ENCODE results near the gene PPP2R5C.
A peak's percentile ranks its signal among the peaks of the same experiment; 100 is the strongest.

PPP2R5C gene

DNA sequence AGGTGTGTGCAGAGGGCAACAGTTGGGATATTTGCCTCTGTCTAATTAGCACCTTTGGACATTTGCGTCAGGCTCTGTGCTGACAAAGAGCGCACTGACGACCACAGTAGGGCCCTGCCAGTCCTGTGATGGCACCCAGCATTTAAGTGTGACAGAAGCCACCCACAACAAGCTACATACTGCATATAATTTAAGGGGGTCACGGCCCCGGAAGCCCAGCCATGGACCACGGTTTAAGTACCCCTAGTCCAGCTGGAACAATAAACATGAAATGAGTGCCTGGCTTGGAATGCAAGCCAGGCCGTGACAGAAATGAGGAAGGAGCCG, 186.0 kb downstream of the PPP2R5C start:
- H3K27me3 ChIP-seq, result peaks cover 0 to 22% (median 15%) of the 10 kb centered on the region in 11 experiments; a peak in 8 of 22 replicates
- H3K27ac ChIP-seq, result peak overlapping the region; percentile 78 to 100 (median 95)
- H3K4me2 ChIP-seq, result peak overlapping the region; percentile 77 to 99 (median 90)
- no peak for TF ChIP-seq Cebpa-rat (IDR thresholded peaks at IDR 0.05)
- H4K20me1 ChIP-seq, result peaks cover 0 to 4% (median 0%) of the 10 kb centered on the region in 11 experiments; a peak in 2 of 22 replicates
- peaks cover 23 to 34% (median 27%) of the 10 kb centered on the region in 10 experiments for H3K4me1 ChIP-seq
- H3K9me3 ChIP-seq (replicated peaks in 1 of 11), result no peaks in the 10 kb centered on the region
- H3K9ac ChIP-seq, result peak overlapping the region; percentile 81 to 100 (median 94)
- H3K36me3 ChIP-seq, result no peaks in the 10 kb centered on the region
- H3K4me3 ChIP-seq, result peak overlapping the region; percentile 67 to 95 (median 78)

DNA sequence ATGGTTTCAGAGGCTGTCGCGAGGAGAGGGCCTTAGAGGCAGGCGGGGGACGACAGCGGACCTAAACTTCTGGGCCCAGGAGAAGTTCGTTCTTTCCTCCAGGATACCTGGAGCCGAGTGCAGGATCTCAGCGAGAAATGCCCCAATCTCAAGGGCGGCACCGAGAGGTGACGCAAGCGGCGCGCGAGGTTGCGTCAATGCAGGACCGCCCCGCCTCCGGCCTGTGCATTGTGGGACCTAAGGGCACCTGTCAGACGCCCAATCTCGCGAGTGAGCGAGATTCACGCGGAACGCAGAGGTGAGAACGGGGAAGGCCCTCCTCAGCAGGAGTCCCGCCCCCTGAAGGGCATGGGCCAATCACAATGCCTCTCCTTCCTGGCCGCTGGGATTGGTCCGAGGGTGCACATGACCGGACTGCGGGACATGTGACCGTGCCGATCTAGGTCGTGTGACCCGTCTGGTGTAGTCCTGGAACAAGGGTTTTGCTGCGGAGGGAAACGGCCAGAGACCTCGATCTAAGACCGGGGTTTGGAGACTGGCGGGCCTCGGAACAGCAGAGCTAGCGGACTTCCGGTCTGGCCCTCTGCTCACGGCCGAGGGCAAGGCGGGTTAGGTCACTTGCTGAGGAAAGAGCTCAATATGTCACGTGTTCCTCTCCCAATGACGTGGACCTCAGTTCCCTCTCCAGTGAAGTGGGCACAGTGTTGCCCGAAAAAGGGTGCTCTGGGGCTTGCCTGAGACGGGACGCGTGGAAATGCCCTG, 186.6 kb downstream of the PPP2R5C start:
- peak overlapping the region; percentile 92 to 100 (median 99) for H3K4me2 ChIP-seq
- no peaks in the 10 kb centered on the region for H3K9me3 ChIP-seq (replicated peaks in 1 of 11)
- no peaks in the 10 kb centered on the region for H3K36me3 ChIP-seq
- peak overlapping the region; percentile 67 to 95 (median 78) for H3K4me3 ChIP-seq
- H4K20me1 ChIP-seq, result peaks cover 0 to 8% (median 0%) of the 10 kb centered on the region in 11 experiments; a peak in 2 of 22 replicates
- peaks cover 0 to 22% (median 15%) of the 10 kb centered on the region in 11 experiments; a peak in 8 of 22 replicates for H3K27me3 ChIP-seq
- peak in 10 of 11 experiments; percentile 43 to 96 (median 85); a peak in 16 of 22 replicates for TF ChIP-seq Cebpa-rat (IDR thresholded peaks at IDR 0.05)
- H3K27ac ChIP-seq, result peak overlapping the region; percentile 78 to 100 (median 95)
- peaks cover 23 to 34% (median 27%) of the 10 kb centered on the region in 10 experiments for H3K4me1 ChIP-seq
- peak overlapping the region; percentile 81 to 100 (median 94) for H3K9ac ChIP-seq

DNA sequence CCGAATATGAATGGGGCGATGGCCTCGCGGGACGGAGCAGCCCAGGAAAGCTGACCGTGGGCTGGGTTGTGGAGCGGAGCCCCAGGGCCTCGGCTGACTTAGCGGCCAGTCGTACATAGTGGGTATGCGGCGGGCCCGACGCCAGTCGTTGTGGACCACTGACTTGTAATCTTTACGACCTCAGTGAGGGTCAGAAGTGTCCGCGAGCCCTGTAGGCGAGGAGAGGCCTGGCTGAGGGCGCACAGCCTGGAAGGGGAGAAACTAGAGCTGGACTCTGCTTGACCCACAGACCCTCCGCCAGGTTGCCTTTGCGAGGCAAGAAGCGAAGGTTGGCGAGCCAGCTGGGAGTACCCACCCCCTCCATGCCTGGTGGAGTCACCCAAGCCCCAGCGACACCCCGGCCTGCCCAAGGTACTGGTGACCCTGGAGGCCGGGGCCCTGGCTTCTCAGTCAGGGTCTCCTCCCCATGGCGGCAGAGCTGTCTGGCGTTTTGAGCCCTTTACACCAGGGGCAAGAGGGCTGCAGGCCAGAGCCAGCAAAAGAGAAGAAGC, 187.2 kb downstream of the PPP2R5C start:
- Histone ChIP-seq H3K36me3 (no peaks in the 10 kb centered on the region), H3K27ac (peak overlapping the region; percentile 78 to 100 (median 95)), H3K27me3 (peaks cover 0 to 22% (median 15%) of the 10 kb centered on the region in 11 experiments; a peak in 8 of 22 replicates), H3K9me3 (replicated peaks in 1 of 11) (no peaks in the 10 kb centered on the region), H3K4me1 (peaks cover 23 to 34% (median 27%) of the 10 kb centered on the region in 10 experiments), H3K4me3 (peak overlapping the region; percentile 67 to 95 (median 78)), H4K20me1 (peaks cover 0 to 10% (median 0%) of the 10 kb centered on the region in 11 experiments; a peak in 2 of 22 replicates), H3K4me2 (peak overlapping the region; percentile 92 to 100 (median 99)), H3K9ac (peak overlapping the region; percentile 81 to 100 (median 94))
- TF ChIP-seq Cebpa-rat (IDR thresholded peaks at IDR 0.05), result no peak

DNA sequence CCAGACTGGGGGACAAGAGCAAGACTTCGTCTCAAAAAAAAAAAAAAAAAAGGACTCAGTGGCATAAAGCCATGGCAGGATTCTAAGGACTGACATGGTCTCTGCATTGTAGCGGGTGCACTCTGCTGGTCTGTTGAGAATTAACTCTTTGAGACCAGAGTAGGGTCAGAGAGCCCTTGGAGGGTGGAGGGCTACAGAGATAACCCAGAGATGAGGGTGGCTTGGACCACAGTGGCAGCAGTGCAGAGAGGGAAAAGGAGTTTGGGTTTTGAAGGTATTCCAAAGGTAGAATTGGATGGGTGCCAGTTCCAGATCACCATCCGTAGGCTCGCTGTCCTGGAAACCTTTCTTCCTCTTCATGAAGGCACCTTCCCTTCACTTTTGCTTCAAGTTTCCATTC, 188.6 kb downstream of the PPP2R5C start:
- Histone ChIP-seq H3K27ac (no peak overlapping the region; a peak in 1 of 22 replicates), H3K9ac (peak overlapping the region in 8 of 11 experiments; percentile 1 to 100 (median 38); a peak in 9 of 22 replicates), H3K27me3 (peaks cover 0 to 13% (median 9%) of the 10 kb centered on the region in 11 experiments; a peak in 8 of 22 replicates), H3K36me3 (no peaks in the 10 kb centered on the region), H4K20me1 (peaks cover 0 to 10% (median 0%) of the 10 kb centered on the region in 11 experiments; a peak in 2 of 22 replicates), H3K4me2 (peak overlapping the region; percentile 92 to 100 (median 99); a peak in 16 of 22 replicates), H3K4me1 (peaks cover 23 to 34% (median 27%) of the 10 kb centered on the region in 10 experiments), H3K9me3 (replicated peaks in 1 of 11) (no peaks in the 10 kb centered on the region), H3K4me3 (peak overlapping the region in 3 of 10 experiments; percentile 77 to 95 (median 77); a peak in 3 of 20 replicates)
- no peak for TF ChIP-seq Cebpa-rat (IDR thresholded peaks at IDR 0.05)

DNA sequence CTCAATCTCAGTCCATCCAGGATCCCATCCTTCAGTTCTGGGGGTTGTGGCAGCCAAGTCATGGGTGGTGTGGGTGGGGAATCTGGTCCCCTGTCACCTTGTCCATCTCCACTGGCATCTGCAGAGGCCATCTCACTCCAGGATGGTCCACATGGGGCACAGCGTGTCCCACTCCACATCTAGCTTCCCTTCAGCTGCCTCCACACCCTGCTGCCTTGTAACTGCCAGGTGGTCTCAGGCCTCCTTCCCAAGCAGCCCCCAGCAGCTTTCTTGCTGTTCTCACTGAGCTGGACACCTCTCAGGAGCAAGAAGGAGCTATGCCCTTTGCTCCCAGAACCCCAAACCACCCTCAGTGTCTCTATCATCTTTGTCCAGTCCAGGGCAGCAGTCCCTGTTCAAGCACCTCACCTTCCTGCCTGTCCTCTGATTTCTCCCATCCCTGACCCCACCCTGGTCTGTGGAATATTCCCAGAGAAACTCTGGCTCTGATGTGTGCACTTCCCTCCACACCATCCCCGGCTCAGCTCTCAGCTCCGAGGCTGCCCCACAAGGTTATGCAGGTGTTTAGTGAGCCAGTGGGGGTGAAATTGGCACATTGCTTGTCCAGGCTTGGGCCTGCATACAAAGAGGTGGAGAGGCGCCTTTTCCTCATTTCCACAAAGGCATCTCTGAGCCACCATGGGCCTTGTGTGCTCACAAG, 189.2 kb downstream of the PPP2R5C start:
- Histone ChIP-seq H4K20me1 (peaks cover 0 to 12% (median 0%) of the 10 kb centered on the region in 11 experiments; a peak in 2 of 22 replicates), H3K36me3 (0 out of 22 replicates have a peak, but pooled peaks cover 0 to under 1% (median 0%) of the 10 kb centered on the region in 11 experiments), H3K9me3 (replicated peaks in 1 of 11) (no peaks in the 10 kb centered on the region), H3K27ac (no peak overlapping the region; a peak in 1 of 22 replicates), H3K27me3 (peaks cover 0 to 7% (median 3%) of the 10 kb centered on the region in 11 experiments; a peak in 7 of 22 replicates), H3K9ac (peak overlapping the region in 8 of 11 experiments; percentile 1 to 100 (median 38); a peak in 9 of 22 replicates), H3K4me1 (peaks cover 23 to 34% (median 27%) of the 10 kb centered on the region in 10 experiments), H3K4me2 (peak overlapping the region in 5 of 11 experiments; percentile 96 to 99 (median 98); a peak in 6 of 22 replicates), H3K4me3 (no peak overlapping the region)
- no peak for TF ChIP-seq Cebpa-rat (IDR thresholded peaks at IDR 0.05)

DNA sequence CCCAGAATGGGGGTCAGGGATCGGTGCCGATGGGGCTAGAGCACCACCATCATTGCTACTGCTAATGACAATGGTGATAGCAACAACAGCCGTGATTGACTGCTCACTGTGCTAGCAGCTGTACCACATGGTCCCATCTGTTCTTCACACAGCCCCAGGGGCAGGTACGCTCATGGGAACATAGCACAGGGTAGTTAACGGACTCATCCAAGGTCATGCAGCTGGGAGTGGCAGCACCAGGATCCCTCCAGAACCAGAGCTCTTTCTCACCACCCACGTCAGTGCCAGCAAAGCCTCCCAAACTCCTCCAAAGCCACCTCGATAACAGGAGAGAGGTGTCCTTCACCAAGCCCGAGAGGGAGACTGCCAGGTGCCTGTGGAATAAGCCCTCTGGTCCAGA, 191.6 kb downstream of the PPP2R5C start:
- H3K4me3 ChIP-seq, result no peak overlapping the region
- H3K4me2 ChIP-seq, result no peak overlapping the region
- H3K27me3 ChIP-seq, result no peaks in the 10 kb centered on the region
- peak overlapping the region in 3 of 11 experiments; percentile 6 to 15 (median 10); a peak in 2 of 22 replicates for H3K9ac ChIP-seq
- H3K27ac ChIP-seq, result no peak overlapping the region
- no peak for TF ChIP-seq Cebpa-rat (IDR thresholded peaks at IDR 0.05)
- H3K4me1 ChIP-seq, result peaks cover 15 to 27% (median 18%) of the 10 kb centered on the region in 10 experiments
- peaks cover 0 to 12% (median 0%) of the 10 kb centered on the region in 11 experiments; a peak in 1 of 22 replicates for H3K36me3 ChIP-seq
- no peaks in the 10 kb centered on the region for H3K9me3 ChIP-seq (replicated peaks in 1 of 11)
- peaks cover 0 to 17% (median 0%) of the 10 kb centered on the region in 11 experiments; a peak in 2 of 22 replicates for H4K20me1 ChIP-seq

DNA sequence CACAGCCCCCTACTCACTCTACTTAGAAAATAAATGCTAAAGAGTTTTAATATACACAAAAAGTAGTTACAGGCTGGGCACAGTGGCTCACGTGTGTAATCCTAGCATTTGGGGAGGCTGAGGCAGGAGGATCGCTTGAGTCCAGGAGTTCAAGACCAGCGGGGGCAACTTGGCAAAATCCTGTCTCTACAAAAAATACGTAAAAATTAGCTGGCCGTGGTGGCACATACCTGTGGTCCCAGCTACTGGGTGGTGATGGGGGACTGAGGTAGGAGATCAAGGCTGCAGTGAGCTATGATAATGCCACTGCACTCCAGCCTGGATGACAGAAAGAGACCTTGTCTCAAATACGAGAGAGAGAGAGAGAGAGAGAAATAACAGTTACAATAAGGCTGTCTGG, 193.0 kb downstream of the PPP2R5C start:
- Histone ChIP-seq H3K4me1 (peaks cover 5 to 20% (median 7%) of the 10 kb centered on the region in 10 experiments; a peak in 19 of 20 replicates), H3K9me3 (replicated peaks in 1 of 11) (no peaks in the 10 kb centered on the region), H4K20me1 (peaks cover 0 to 17% (median 0%) of the 10 kb centered on the region in 11 experiments; a peak in 2 of 22 replicates), H3K9ac (no peak overlapping the region), H3K4me3 (no peak overlapping the region), H3K4me2 (no peak overlapping the region), H3K36me3 (peaks cover 0 to 12% (median 0%) of the 10 kb centered on the region in 11 experiments; a peak in 1 of 22 replicates), H3K27me3 (no peaks in the 10 kb centered on the region), H3K27ac (no peak overlapping the region)
- TF ChIP-seq Cebpa-rat (IDR thresholded peaks at IDR 0.05), result no peak

DNA sequence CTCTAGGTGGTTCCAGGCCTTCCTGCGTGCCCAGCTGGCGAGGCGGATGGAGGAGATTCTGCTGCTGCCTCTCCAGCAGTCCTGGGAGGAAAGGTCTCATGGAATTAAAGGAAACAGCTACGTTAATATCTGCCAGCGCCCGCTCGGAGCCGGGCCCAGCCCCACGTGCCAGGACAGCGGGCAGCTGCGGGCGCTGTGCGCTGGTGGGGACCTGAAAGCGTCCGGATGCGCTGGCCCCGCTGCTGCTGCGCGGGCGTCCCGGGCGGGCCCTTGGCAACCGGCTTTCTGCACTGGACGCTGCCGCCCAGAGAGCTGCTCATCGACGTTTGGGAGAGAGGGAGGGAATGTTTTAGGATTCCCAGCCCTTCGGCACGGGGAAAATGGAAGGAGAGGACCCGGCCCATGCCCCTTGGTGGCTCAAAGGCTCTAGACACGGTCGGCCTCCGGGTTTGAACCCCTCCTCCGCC, 194.2 kb downstream of the PPP2R5C start:
- no peak overlapping the region for H3K4me2 ChIP-seq
- H3K9ac ChIP-seq, result peak overlapping the region in 4 of 11 experiments; percentile 7 to 19 (median 16); a peak in 1 of 22 replicates
- no peaks in the 10 kb centered on the region for H3K9me3 ChIP-seq (replicated peaks in 1 of 11)
- H3K27ac ChIP-seq, result no peak overlapping the region
- H3K27me3 ChIP-seq, result no peaks in the 10 kb centered on the region
- H4K20me1 ChIP-seq, result peaks cover 0 to 17% (median 0%) of the 10 kb centered on the region in 11 experiments; a peak in 2 of 22 replicates
- no peak for TF ChIP-seq Cebpa-rat (IDR thresholded peaks at IDR 0.05)
- peaks cover 0 to 12% (median 0%) of the 10 kb centered on the region in 11 experiments; a peak in 1 of 22 replicates for H3K36me3 ChIP-seq
- H3K4me1 ChIP-seq, result peaks cover 0 to 11% (median 0%) of the 10 kb centered on the region in 10 experiments; a peak in 4 of 20 replicates
- H3K4me3 ChIP-seq, result no peak overlapping the region
